Measurements from ENCODE around the gene OR1J4. TPM values are rescaled to one million over a fixed set of nuclear protein-coding genes. Genes with fewer than 3 reads are reported as not detected.

Gene OR1J4
- polyA plus RNA-seq, 1 of the 3 experiments (the other 2 are of a cell fraction): 0.07 TPM

- ChIA-PET POLR2A (no interaction called here), CTCF (interaction anchor here (1.0 kb wide), 1 partner anchor 98 kb away, joined by 3 read pairs; no protein-coding TSS in a partner anchor)
- Histone ChIP-seq H3K4me2 (no peak overlapping the region), H3K27ac (ENCODE audit: low read depth in 2 of 2, low read length in 1 of 2) (no peak overlapping the region), H3K79me2 (ENCODE audit: insufficient read depth) (no peaks in the 10 kb centered on the region), H3F3A (replicated peaks; ENCODE audit: insufficient read depth) (no peaks in the 10 kb centered on the region), H3K9ac (no peak overlapping the region), H3K4me3 (ENCODE audit: low read depth in 2 of 2, low read length in 1 of 2) (no peak overlapping the region), H3K9me2 (no peaks in the 10 kb centered on the region), H3K4me1 (ENCODE audit: control insufficient read depth in 1 of 2, insufficient read depth in 2 of 2, low read depth in 1 of 2, low read length in 1 of 2) (no peaks in the 10 kb centered on the region), H3K9me3 (no peaks in the 10 kb centered on the region), H3K27me3 (ENCODE audit: insufficient read depth) (no peaks in the 10 kb centered on the region), H4K20me1 (ENCODE audit: insufficient read depth) (no peaks in the 10 kb centered on the region), H3K36me3 (replicated peaks in 1 of 2; ENCODE audit: control insufficient read depth in 1 of 2, insufficient read depth in 2 of 2, low read length in 1 of 2) (no peaks in the 10 kb centered on the region), H2AFZ (ENCODE audit: low read depth) (no peak overlapping the region)
- 23% methylated on average over 6 of the region's 9 CpGs for WGBS (ENCODE audit: low lambda C conversion rate)
- TF ChIP-seq NRF1 (IDR thresholded peaks at IDR 0.05; ENCODE audit: low read depth, low read length): no peak
- TF ChIP-seq SMC3 (IDR thresholded peaks at IDR 0.05; ENCODE audit: low read depth, low read length): no peak
- TF ChIP-seq, protein P1, sequence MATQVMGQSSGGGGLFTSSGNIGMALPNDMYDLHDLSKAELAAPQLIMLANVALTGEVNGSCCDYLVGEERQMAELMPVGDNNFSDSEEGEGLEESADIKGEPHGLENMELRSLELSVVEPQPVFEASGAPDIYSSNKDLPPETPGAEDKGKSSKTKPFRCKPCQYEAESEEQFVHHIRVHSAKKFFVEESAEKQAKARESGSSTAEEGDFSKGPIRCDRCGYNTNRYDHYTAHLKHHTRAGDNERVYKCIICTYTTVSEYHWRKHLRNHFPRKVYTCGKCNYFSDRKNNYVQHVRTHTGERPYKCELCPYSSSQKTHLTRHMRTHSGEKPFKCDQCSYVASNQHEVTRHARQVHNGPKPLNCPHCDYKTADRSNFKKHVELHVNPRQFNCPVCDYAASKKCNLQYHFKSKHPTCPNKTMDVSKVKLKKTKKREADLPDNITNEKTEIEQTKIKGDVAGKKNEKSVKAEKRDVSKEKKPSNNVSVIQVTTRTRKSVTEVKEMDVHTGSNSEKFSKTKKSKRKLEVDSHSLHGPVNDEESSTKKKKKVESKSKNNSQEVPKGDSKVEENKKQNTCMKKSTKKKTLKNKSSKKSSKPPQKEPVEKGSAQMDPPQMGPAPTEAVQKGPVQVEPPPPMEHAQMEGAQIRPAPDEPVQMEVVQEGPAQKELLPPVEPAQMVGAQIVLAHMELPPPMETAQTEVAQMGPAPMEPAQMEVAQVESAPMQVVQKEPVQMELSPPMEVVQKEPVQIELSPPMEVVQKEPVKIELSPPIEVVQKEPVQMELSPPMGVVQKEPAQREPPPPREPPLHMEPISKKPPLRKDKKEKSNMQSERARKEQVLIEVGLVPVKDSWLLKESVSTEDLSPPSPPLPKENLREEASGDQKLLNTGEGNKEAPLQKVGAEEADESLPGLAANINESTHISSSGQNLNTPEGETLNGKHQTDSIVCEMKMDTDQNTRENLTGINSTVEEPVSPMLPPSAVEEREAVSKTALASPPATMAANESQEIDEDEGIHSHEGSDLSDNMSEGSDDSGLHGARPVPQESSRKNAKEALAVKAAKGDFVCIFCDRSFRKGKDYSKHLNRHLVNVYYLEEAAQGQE (IDR thresholded peaks at IDR 0.05; ENCODE audit: low read depth, low read length): no peak
- no peak for TF ChIP-seq POLR2AphosphoS5 (IDR thresholded peaks at IDR 0.05; ENCODE audit: low read depth, low read length)
- TF ChIP-seq IRF3 (IDR thresholded peaks at IDR 0.05; ENCODE audit: low read depth, low read length): no peak
- no peak for TF ChIP-seq MEF2A (IDR thresholded peaks at IDR 0.05; ENCODE audit: borderline replicate concordance, low read depth)
- TF ChIP-seq, protein P2, sequence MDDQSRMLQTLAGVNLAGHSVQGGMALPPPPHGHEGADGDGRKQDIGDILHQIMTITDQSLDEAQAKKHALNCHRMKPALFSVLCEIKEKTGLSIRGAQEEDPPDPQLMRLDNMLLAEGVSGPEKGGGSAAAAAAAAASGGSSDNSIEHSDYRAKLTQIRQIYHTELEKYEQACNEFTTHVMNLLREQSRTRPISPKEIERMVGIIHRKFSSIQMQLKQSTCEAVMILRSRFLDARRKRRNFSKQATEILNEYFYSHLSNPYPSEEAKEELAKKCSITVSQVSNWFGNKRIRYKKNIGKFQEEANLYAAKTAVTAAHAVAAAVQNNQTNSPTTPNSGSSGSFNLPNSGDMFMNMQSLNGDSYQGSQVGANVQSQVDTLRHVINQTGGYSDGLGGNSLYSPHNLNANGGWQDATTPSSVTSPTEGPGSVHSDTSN (IDR thresholded peaks at IDR 0.05): no peak
- TF ChIP-seq TAF1 (IDR thresholded peaks at IDR 0.05; ENCODE audit: borderline replicate concordance, low read depth, low read length): no peak
- no peak for TF ChIP-seq FOXJ3 (CRISPR knock-in tag; IDR thresholded peaks at IDR 0.05)
- TF ChIP-seq CTCF (IDR thresholded peaks at IDR 0.05): no peak
- no peak for TF ChIP-seq EP300 (IDR thresholded peaks at IDR 0.05; ENCODE audit: borderline replicate concordance in 1 of 2, low read depth in 1 of 2, low read length in 1 of 2)
- no peak for TF ChIP-seq YY1 (IDR thresholded peaks at IDR 0.05; ENCODE audit: low read depth)
- TF ChIP-seq EZH2phosphoT487 (IDR thresholded peaks at IDR 0.05; ENCODE audit: borderline replicate concordance, low read depth): no peak
- no peak for TF ChIP-seq RFX5 (IDR thresholded peaks at IDR 0.05; ENCODE audit: low read length)
- TF ChIP-seq, protein P3, sequence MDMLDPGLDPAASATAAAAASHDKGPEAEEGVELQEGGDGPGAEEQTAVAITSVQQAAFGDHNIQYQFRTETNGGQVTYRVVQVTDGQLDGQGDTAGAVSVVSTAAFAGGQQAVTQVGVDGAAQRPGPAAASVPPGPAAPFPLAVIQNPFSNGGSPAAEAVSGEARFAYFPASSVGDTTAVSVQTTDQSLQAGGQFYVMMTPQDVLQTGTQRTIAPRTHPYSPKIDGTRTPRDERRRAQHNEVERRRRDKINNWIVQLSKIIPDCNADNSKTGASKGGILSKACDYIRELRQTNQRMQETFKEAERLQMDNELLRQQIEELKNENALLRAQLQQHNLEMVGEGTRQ (IDR thresholded peaks at IDR 0.05; ENCODE audit: borderline replicate concordance, low read depth, low read length): no peak
- no peak for DNase-seq
Observed at GRCh38 chr9:122562134-122562760, 43.3 kb downstream of the OR1J4 start.

All from SK-N-SH (cell line).